IPS-NIHi7 (cell line): Measurements from ENCODE around the gene OR5B17.
"Not testable (repeated sequence)": the region's sequence is repeated elsewhere in the genome, so short reads cannot be mapped to it uniquely, and the experiment has no call there.

ENCODE experiments used
- DNase-seq: peaks from one replicate; pipeline ENCODE4 v3.0.0; 2012; ENCODE audit warnings: mixed read lengths; ENCODE audit errors: extremely low spot score

The OR5B17 gene

DNA sequence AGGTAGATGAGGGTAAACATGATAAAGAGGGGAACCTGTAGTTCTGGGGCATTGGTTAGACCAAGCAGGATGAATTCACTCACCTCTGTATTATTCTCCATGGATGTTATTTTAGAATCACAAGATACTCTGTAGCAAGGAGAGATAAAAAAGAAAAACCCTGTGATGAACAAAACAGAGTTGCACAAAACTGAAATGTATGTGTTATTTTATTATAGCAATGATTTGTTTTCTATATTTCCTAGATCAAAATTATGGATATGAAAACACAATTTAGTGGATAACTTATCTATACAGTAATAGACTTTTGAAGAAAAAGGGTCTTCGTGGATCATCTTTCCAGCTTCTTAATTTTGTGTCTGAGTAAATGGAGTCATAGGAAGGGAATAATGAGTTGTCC is at the start of gene OR5B17:
TSS of gene OR5B17 (minus strand) at position 101 of the 400 bp plus-strand sequence. CDS start at position 101, 0 bp downstream.
- no peak for DNase-seq

DNA sequence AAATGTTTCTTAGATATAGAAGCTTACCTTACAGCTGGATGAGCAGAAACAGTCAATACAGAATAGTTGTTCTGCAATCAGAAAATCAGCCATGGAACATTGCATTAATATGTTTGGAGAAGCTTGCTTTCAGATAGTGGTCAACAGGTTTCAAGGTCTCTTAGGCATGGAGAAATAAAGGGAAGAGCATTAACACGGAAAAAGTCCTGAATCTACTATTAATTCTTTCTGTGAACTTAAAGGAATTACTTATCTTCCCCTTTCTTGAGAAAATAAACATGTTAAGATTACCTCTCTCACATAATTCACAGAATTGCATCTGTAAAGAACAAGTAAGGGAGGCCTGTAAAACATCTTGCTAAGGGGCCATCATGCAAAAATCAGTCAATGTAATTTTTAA is 47.9 kb upstream of the OR5B17 start, which contains the start of gene OR5B3:
TSS of gene OR5B3 (minus strand) at position 101 of the 400 bp plus-strand sequence. CDS start 3,465 bp downstream, outside the sequence.
- no peak for DNase-seq

DNA sequence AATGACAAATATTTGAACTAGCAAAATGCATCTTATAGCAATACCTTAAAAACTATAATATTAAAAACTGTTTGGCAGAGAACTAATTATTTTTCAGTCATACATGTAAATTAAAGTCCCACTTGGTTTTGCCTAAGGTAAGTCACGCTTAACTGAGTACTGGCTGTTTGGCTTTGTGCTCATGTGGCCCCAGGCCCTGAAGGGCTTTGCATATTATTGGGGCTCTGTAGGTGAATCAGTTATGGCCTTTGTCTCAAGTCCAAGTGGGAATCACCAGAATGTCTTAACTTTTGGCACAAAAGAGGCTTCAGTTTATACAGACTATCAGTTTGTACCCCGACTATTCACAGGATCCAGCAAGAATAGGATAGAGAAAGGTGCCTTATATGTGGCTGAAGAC is 40.8 kb upstream of the OR5B17 start:
- not testable (repeated sequence) for DNase-seq

- no peak for DNase-seq
Observed at GRCh38 chr11:58395581-58395980, 36.7 kb upstream of the OR5B17 start.

GRCh38 chr11:58394195-58394594 is 35.3 kb upstream of the OR5B17 start:
- no peak for DNase-seq

GRCh38 chr11:58392746-58393145 is 33.9 kb upstream of the OR5B17 start:
- no peak for DNase-seq

DNA sequence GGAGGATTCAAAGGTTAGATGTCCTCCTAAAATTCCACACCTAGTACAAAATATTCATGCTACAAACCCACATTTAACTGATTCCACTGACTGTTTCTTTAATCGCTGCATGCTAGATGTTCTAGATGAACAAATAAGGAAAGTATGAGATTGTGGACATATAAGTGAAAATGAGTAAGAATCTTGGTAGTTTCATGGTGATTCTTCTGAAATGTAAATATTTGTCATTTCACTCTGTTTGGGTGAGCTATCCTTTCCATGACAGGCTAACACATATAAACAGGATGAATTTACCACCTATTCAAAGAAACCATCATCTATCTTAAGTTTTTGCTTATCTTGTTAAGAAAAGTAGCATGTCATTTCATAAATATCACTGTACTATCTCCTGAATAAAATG is 33.0 kb upstream of the OR5B17 start:
- DNase-seq, result no peak

- DNase-seq, result no peak
Observed at GRCh38 chr11:58390551-58391063, 31.7 kb upstream of the OR5B17 start.

- no peak for DNase-seq
Observed at GRCh38 chr11:58354727-58355126, 4.1 kb downstream of the OR5B17 start.

GRCh38 chr11:58345204-58345603 is 13.7 kb downstream of the OR5B17 start:
- no peak for DNase-seq

DNA sequence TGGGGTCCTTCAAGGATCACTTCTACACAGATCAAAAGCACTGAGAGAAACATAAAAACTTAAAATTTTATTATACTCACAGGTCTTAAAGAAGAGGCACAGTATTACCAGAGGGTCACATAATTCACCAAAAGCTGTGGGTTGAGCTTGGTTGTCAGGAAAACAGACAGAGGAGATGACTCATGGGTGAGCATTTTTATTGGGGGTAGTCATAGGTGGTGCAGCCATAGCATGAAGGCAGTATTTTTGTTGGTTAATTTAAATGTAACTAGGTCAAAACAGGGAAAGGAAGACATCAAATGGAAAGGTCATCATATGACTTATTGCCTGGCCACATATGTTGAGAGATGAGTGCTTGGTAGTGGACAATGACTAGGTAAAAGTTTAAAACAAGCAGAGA is 24.2 kb downstream of the OR5B17 start:
- no peak for DNase-seq

- no peak for DNase-seq
Observed at GRCh38 chr11:58330861-58331260, 28.0 kb downstream of the OR5B17 start.

DNA sequence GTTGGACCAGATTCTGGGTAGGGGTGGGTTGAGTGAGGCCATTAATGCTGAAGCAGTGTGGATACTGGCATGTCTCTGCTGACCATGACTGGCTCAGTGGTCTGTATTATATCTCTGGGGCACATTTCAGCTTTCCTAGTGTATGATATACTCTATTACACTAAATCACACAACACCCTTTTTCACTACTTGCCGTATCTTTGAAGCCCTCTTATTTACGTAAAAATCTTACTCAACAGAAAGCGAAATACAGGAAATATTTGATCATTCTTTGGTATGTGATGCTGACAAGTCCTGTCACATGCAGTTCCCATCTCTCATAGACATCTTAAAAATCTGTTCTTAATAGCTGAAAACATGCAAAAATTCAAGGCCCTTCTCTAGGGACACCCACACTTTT is 40.3 kb downstream of the OR5B17 start:
- no peak for DNase-seq

DNA sequence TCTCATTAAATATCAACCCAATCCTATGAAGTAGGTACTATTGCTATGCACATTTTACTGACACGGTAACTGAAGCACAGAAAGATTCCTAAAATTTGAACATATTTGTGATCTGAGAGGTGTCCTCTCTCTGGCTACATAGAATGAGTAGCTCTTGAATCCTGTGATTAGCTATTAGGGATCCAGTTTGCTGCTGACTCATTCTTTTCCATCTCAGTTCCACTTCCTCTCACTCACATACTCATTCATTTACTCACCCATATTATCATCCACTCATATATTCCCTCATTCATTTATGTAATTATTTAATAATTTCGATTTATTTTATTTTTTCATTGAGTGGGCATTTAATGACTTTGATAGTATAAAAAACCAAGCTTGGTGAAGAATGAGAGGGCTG is 42.7 kb downstream of the OR5B17 start:
- no peak for DNase-seq
